Fibroblast of skin of abdomen (primary cell): ENCODE measurements around the gene NOLC1. TPM values are rescaled to one million over a fixed set of nuclear protein-coding genes. Genes with fewer than 3 reads are reported as not detected.

Experiments
- DNase-seq: peaks from one replicate; pipeline ENCODE4 v3.0.0-alpha.2; 2013
- polyA plus RNA-seq, 2 experiments: library from polyadenylated mRNA; unstranded; fragments of 120-200 nt; gene quantifications; one replicate each; pipeline ENCODE4 v1.2.1, GENCODE V29; 2013; ENCODE audit not compliant: insufficient read length in 2 of 2

Gene NOLC1
- polyA plus RNA-seq (2013, experiment 1 of 2; ENCODE audit: insufficient read length): 84.4 TPM
- polyA plus RNA-seq (2013, experiment 2 of 2; ENCODE audit: insufficient read length): 78.0 TPM

- DNase-seq: peak; percentile 99
Measured at GRCh38 chr10:102151774-102152544, at the start of gene NOLC1. NOLC1 (plus strand) TSS chr10:102152389; CDS start chr10:102152411, 22 bp downstream.

GRCh38 chr10:102102421-102102820, 49.8 kb upstream of the NOLC1 start:
- no peak for DNase-seq

DNA sequence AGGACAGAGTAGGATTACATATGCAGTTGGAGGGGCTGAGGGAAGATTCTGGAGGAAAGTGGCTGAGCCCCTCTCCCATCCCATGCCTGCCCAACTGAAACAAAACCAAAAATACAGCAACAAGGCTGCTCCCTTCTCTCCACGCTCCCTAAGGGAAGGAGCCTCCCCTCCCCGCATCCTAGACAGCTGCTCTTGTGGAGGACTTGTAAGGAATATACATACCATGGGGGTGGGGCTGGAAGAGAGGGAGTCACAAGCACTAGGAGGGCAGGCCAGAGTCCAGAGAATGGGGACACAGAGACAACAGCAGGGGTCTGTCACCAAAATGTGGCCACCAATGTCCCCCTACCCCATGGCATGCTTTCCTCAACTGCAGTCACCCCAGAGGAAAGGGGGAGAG, 45.2 kb upstream of the NOLC1 start:
- no peak for DNase-seq

GRCh38 chr10:102109166-102110116, 42.7 kb upstream of the NOLC1 start:
- no peak for DNase-seq

- DNase-seq: no peak
Measured at GRCh38 chr10:102111276-102111675, 40.9 kb upstream of the NOLC1 start.

- no peak for DNase-seq
Measured at GRCh38 chr10:102112210-102112817, 39.9 kb upstream of the NOLC1 start.

GRCh38 chr10:102113261-102113955, 38.8 kb upstream of the NOLC1 start:
- DNase-seq: no peak

- DNase-seq: no peak
Measured at GRCh38 chr10:102113956-102114857, 38.0 kb upstream of the NOLC1 start.

- DNase-seq: peak; percentile 84
Measured at GRCh38 chr10:102114861-102115618, 37.1 kb upstream of the NOLC1 start.

GRCh38 chr10:102115775-102116174, 36.4 kb upstream of the NOLC1 start:
- peak; percentile 38 for DNase-seq

DNA sequence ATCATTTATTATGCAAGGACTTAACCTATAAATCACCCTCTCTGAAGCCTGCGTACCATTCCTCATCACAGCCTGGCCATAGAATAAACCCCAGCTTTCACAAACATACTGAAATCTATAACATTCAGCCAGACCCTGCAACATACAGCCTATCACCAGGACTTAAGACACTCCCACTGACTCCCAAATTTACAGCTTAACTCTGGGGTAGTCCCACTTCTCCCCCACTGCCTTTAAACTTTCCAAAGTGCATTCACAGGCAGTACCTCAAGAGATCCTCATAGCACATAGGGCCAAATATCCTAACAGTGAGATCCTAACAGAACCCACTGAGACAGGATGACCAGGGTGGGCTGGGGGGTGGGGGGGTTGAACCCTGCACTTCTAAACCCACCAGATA, 35.5 kb upstream of the NOLC1 start:
- no peak for DNase-seq

GRCh38 chr10:102117391-102118159, 34.6 kb upstream of the NOLC1 start:
- peak; percentile 95 for DNase-seq

DNA sequence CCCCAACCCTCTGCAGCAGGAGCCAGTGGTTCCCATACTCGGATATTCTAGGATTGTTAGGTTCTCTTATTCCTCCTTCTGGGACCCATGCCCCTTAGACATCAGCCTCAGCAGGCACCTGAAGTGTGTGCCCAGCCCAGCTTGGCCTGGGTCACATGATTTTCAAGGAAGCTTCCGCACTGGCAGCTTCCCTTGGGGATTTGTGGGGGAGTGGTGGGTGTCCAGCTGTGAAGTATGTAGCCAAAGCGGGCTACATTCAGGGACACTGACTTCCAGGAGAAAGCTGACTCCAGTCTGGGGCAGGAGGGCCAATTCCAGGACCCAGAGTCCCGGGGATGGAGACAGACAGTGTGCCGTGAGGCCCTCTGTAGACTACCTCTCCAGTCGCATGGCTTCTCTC, 33.3 kb upstream of the NOLC1 start:
- peak; percentile 42 for DNase-seq

GRCh38 chr10:102119417-102120141, 32.6 kb upstream of the NOLC1 start:
- peak; percentile 88 for DNase-seq

DNA sequence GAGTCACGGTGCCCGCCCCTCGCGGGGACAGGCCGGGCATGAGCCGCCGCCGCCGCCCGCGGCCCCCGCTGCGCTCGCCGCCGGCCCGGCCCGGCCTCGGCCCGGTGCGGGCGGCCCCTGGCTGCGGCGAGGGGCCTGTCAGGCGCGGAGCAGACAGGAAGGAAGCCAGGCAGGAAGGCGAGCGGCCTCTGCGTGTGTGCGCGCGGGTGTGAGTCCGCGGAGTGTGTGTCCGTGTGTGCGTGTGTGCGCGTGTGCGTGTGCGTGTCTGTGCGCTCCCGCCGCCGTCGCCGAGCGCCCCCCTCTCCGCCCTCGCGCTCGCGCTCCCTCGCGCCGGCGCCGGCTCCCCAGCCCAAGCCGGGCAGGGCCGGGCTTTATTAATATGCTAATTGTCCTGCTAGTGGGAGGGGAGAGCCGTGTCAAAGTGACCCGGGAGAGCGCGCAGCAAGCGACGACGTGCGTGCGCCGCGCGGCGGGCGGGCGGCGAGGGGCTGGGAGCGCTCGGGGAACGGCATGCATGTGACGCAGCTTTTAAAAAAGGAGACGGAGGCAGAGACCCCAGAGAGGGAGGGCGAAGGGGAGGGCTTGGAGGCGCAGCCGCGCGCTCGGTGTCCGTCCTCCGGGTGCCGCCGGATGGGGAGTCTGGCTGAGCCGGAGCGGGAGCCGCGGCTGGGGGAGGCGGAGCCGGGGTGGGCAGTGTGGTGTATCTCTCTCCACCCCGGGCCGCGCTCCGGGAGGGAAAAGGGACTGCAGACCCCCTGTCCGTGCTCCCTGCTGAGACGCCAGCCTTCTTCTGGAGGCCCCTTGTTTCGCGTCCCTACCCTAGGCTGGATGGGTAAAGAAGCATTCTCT, 31.8 kb upstream of the NOLC1 start, which contains the start of gene LDB1:
Gene LDB1, minus strand, starts transcription at position 227 of the 849 bp plus-strand sequence. CDS start 258 bp downstream, outside the sequence.
- peak; percentile 88 for DNase-seq

DNA sequence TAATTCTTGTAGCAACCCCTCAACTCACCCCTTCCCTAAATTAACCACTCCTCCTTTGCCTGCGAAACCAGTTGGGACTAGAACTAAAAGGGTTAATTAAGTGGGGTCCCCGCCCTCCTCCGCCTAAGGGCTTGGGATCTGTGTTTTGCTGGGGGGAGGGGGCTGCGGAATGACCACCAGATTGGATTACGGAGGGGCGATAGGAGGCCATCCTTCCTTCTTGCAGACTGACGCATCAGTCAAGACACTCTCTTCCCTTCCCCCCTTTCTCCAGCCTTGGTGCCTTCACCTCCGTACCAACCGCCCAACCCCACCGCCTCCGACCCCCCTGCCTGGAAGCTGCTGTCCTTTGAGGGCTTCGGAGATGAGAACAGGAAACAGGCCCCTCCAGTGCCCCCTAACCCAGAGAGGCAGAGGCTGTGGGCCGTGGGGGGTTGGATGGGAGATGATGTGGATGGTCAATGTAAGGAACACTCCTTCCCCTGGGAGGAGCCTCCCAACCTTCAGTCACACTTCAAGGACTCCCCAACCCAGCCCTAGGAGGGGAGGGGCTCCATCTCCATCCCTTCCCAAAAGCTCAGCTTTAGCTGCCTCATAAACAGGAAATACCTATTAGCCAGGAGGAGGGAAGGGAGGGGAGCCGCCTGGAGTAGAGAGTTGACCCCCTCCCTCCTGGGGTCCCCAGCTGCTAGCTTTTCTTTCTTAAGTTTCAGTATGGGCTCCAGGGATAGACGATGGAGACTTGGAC, 31.0 kb upstream of the NOLC1 start:
- peak; percentile 95 for DNase-seq
